Endothelial cell of umbilical vein (primary cell): Measurements from ENCODE around the gene IRS1. TPM values are rescaled to one million over a fixed set of nuclear protein-coding genes. Genes with fewer than 3 reads are reported as not detected.

Experiments used
- BruUV-seq: library from RNA; stranded (reverse); fragments of 400-500 nt; replicated peaks from 2 replicates; lab custom pipeline; 2021; lab: Mats Ljungman, UMichigan
- CTCF ChIA-PET: fragments of 300-600, 350-600 bp; sonication (Branson Sonifier 250); formaldehyde crosslinking; loops from one replicate; lab custom pipeline; 2021; ENCODE audit warnings: antibody characterized with exemption, inconsistent platforms; lab: Charles Lee
- POLR2A ChIA-PET: fragments of 300-600, 350-600 bp; sonication (Branson Sonifier 250); formaldehyde crosslinking; loops from one replicate; lab custom pipeline; 2021; ENCODE audit warnings: antibody characterized with exemption, inconsistent platforms; lab: Charles Lee
- DNase-seq: peaks from one replicate; pipeline ENCODE4 v3.0.0-alpha.2; 2011; ENCODE audit warnings: low read depth, low spot score
- FAIRE-seq: peaks from 2 replicates; lab custom pipeline; 2011; peaks lifted over from hg19 to GRCh38; lab: Jason Lieb, UNC
- H2AFZ ChIP-seq: 2 replicates; pipeline ENCODE4 v1.6.0; 2012; ENCODE audit warnings: low read depth, low read length, control low read depth, inconsistent platforms
- H3K27ac ChIP-seq: 2 replicates; pipeline ENCODE4 v1.5.1; 2011; ENCODE audit warnings: low read depth, mild to moderate bottlenecking, control low read depth, low read length, moderate library complexity; ENCODE audit not compliant: insufficient read depth
- H3K27me3 ChIP-seq, 2 experiments: 2 replicates each; pipeline versions ENCODE4 v1.6.0 to v1.6.1; 2011; ENCODE audit warnings: low read length in 2 of 2, mixed read lengths in 1 of 2; ENCODE audit not compliant: control insufficient read depth in 2 of 2, insufficient read depth in 2 of 2
- H3K36me3 ChIP-seq, 2 experiments: 2 replicates in 1 of 2; 3 replicates in 1 of 2; pipeline ENCODE4 v1.5.1; 2011; ENCODE audit warnings: low read length in 2 of 2, mild to moderate bottlenecking in 1 of 2, moderate library complexity in 1 of 2; ENCODE audit not compliant: control insufficient read depth in 2 of 2, insufficient read depth in 2 of 2; ENCODE audit errors: extremely low read depth in 1 of 2
- H3K4me1 ChIP-seq: 3 replicates; pipeline ENCODE4 v1.5.1; 2011; ENCODE audit warnings: mild to moderate bottlenecking, low read length; ENCODE audit not compliant: control insufficient read depth, insufficient read depth; ENCODE audit errors: extremely low read depth
- H3K4me2 ChIP-seq: 2 replicates; pipeline ENCODE4 v1.6.1; 2011; ENCODE audit warnings: low read length, control low read depth, mixed read lengths; ENCODE audit not compliant: insufficient read depth
- H3K4me3 ChIP-seq, 3 experiments: fragments of 200-600 bp in 1 of 3; sonication (generic), shearing (Covaris generic) in 1 of 3; replicated peaks in 1 of 3; 2 replicates each; pipeline ENCODE4 v1.5.1; 2011 to 2016; ENCODE audit warnings: control low read depth in 3 of 3, low read length in 3 of 3, mild to moderate bottlenecking in 2 of 3, inconsistent platforms in 1 of 3, low read depth in 1 of 3, moderate library complexity in 1 of 3; ENCODE audit not compliant: insufficient read depth in 1 of 3
- H3K79me2 ChIP-seq: 2 replicates; pipeline ENCODE4 v1.6.0; 2012; ENCODE audit warnings: low read length, inconsistent platforms; ENCODE audit not compliant: control insufficient read depth, insufficient read depth
- H3K9ac ChIP-seq: replicated peaks from 2 replicates; pipeline ENCODE3; 2011; ENCODE audit warnings: low read length, control low read depth; ENCODE audit not compliant: insufficient read depth; ENCODE audit errors: extremely low read depth
- H3K9me1 ChIP-seq: replicated peaks from 3 replicates; pipeline ENCODE4 v1.6.0; 2011; ENCODE audit warnings: mild to moderate bottlenecking, low read length; ENCODE audit not compliant: control insufficient read depth, insufficient read depth; ENCODE audit errors: extremely low read depth
- H3K9me3 ChIP-seq: replicated peaks from 2 replicates; pipeline ENCODE4 v1.5.1; 2012; ENCODE audit warnings: low read length, inconsistent platforms; ENCODE audit not compliant: control insufficient read depth, insufficient read depth
- H4K20me1 ChIP-seq: replicated peaks from 2 replicates; pipeline ENCODE3; 2011; ENCODE audit warnings: mild to moderate bottlenecking, low read length; ENCODE audit not compliant: control insufficient read depth, insufficient read depth; ENCODE audit errors: extremely low read depth
- EZH2 ChIP-seq: IDR thresholded peaks from 2 replicates; pipeline ENCODE4 v1.6.1; 2012; ENCODE audit warnings: borderline replicate concordance, low read depth, mild to moderate bottlenecking, moderate library complexity, low read length, inconsistent platforms; ENCODE audit not compliant: severe bottlenecking
- MAX ChIP-seq: IDR thresholded peaks from 2 replicates; pipeline ENCODE4 v1.6.1; 2011; ENCODE audit not compliant: insufficient read depth, insufficient read length
- MYC ChIP-seq: IDR thresholded peaks from one replicate; pipeline ENCODE4 v1.6.1; 2011; ENCODE audit warnings: mild to moderate bottlenecking, low read depth, low read length
- POLR2AphosphoS5 ChIP-seq: IDR thresholded peaks from 2 replicates; pipeline ENCODE4 v1.6.1; 2012; ENCODE audit warnings: low read depth, mild to moderate bottlenecking, control low read depth, low read length, moderate library complexity; ENCODE audit not compliant: insufficient read depth
- dilution Hi-C: fragments of 300-500 bp; cut with MboI; formaldehyde crosslinking; loops from one replicate; pipeline ENCODE4 v1.15.0; 2019; ENCODE audit warnings: low sequenced_read_pairs; ENCODE audit not compliant: extremely low pct_ligation_motif_present
- intact Hi-C: fragments of 100-400 bp; cut with micrococcal nuclease; formaldehyde crosslinking; loops from one replicate; pipeline ENCODE4 v1.10.0; 2022
- polyA plus RNA-seq, 4 experiments: library from polyadenylated mRNA; depleted of rRNA in 3 of 4; stranded (reverse) in 3 of 4; unstranded in 1 of 4; fragments of >200 nt; gene quantifications; 2 replicates each; pipeline versions ENCODE4 v1.2.1 to v1.2.3, GENCODE V29; 2011 to 2012; ENCODE audit warnings: missing spikeins in 1 of 4
- total RNA-seq: library from RNA; stranded (reverse); gene quantifications from 2 replicates; pipeline ENCODE4 v1.2.3, GENCODE V29; 2021

IRS1 gene
- total and polyA plus RNA-seq, 2 donors (not counting 3 experiments of a cell fraction or from before 2014, with no cell fraction given), result 0.10 to 0.11 TPM

DNA sequence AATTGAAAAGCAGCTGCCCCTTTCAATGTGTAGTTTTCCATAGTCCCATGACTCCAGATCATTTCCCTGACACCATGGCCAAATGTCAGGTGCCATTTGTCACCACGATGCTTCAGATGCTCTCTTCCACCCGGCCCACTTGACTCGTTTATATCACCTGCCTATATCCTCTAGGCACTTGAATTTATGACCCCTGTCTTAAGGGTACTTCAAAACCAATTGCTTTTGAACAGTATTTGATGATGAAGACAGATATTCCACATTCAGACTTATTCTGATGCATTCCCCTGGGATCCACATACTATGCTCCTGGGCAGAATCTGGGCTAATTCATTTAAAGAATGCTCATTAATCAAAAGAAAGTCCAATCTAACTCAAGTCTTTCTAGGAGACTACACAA is 19.3 kb upstream of the IRS1 start:
- no peak for DNase-seq
- no peaks in the 10 kb centered on the region for H3K79me2 ChIP-seq
- no peak overlapping the region for H3K4me3 ChIP-seq
- no peak overlapping the region for H3K27ac ChIP-seq
- H3K4me2 ChIP-seq, result no peak overlapping the region
- H3K9ac ChIP-seq, result no peak overlapping the region
- ChIA-PET CTCF (interaction anchor here (1.6 kb wide), 1 partner anchor 16 kb away, joined by 4 read pairs; no protein-coding TSS in a partner anchor), POLR2A (no interaction called here)
- H3K36me3 ChIP-seq, result no peaks in the 10 kb centered on the region
- no peaks in the 10 kb centered on the region for H3K9me1 ChIP-seq
- TF ChIP-seq MAX (no peak), MYC (no peak)
- intact Hi-C loops (no loop called here), dilution Hi-C loops (no loop called here)
- H3K4me1 ChIP-seq, result no peaks in the 10 kb centered on the region
- H4K20me1 ChIP-seq, result no peaks in the 10 kb centered on the region
- no TSS peak for BruUV-seq
- FAIRE-seq, result no peak
- no peaks in the 10 kb centered on the region for H3K27me3 ChIP-seq
- H2AFZ ChIP-seq, result no peak overlapping the region
- H3K9me3 ChIP-seq, result no peaks in the 10 kb centered on the region

- Histone ChIP-seq H3K79me2 (no peaks in the 10 kb centered on the region), H3K27me3 (no peaks in the 10 kb centered on the region), H3K4me1 (no peaks in the 10 kb centered on the region), H3K27ac (no peak overlapping the region), H3K9ac (no peak overlapping the region), H4K20me1 (no peaks in the 10 kb centered on the region), H3K4me3 (no peak overlapping the region), H3K36me3 (no peaks in the 10 kb centered on the region), H3K9me1 (no peaks in the 10 kb centered on the region), H3K9me3 (no peaks in the 10 kb centered on the region), H2AFZ (no peak overlapping the region), H3K4me2 (no peak overlapping the region)
- no peak for TF ChIP-seq POLR2AphosphoS5
- no peak for TF ChIP-seq EZH2
- ChIA-PET POLR2A (no interaction called here), CTCF (interaction anchor here (1.1 kb wide), 1 partner anchor 1148 kb away, joined by 3 read pairs; no protein-coding TSS in a partner anchor)
- no TSS peak for BruUV-seq
- DNase-seq, result no peak
- dilution Hi-C loops (no loop called here), intact Hi-C loops (no loop called here)
- FAIRE-seq, result no peak
Measured at GRCh38 chr2:226813148-226813701, 13.6 kb upstream of the IRS1 start.
